Omental fat pad (tissue), 4 donors: ENCODE results near the gene METTL15. TPM values are rescaled to one million over a fixed set of nuclear protein-coding genes. Genes with fewer than 3 reads are reported as not detected.

Experiments
- ATAC-seq: fragments of 150-250 bp; one replicate; pipeline ENCODE4 v1.9.1; 2016; ENCODE audit warnings: mild to moderate bottlenecking, moderate library complexity; ENCODE audit not compliant: low FRiP score
- DNase-seq: peaks from one replicate; pipeline ENCODE4 v3.0.0-alpha.2; 2019; ENCODE audit warnings: low spot score
- CTCF ChIP-seq, 3 donors: fragments of 450-650 bp; IDR thresholded peaks; one replicate each; pipeline ENCODE4 v1.5.1; 2016 to 2017; ENCODE audit warnings: antibody characterized with exemption in 3 of 3, mild to moderate bottlenecking in 3 of 3, moderate library complexity in 2 of 3
- total RNA-seq, 4 donors: library from RNA; depleted of rRNA; stranded (reverse); fragments of >200 nt; gene quantifications; one replicate each; pipeline ENCODE4 v1.1.0, GENCODE V29; 2016

METTL15 gene
- total RNA-seq, 4 donors from 2014 or later, result 4.9 to 11.8 (median 9.4) TPM

- TF ChIP-seq CTCF (IDR thresholded peaks at IDR 0.05), result no peak
- ATAC-seq, result peak; percentile 71
- DNase-seq, result no peak
Measured at GRCh38 chr11:28228196-28228895, 120.2 kb downstream of the METTL15 start.

- no peak for TF ChIP-seq CTCF (IDR thresholded peaks at IDR 0.05)
Measured at GRCh38 chr11:28231475-28231874, 123.3 kb downstream of the METTL15 start.

GRCh38 chr11:28232649-28233048 lies 124.5 kb downstream of the METTL15 start:
- ATAC-seq (no peak), DNase-seq (no peak)
- TF ChIP-seq CTCF (IDR thresholded peaks at IDR 0.05), result no peak

More at GRCh38 chr11:28231475-28231874, 123.3 kb downstream of the METTL15 start:
- ATAC-seq (no peak), DNase-seq (no peak)

- ATAC-seq, result no peak
- TF ChIP-seq CTCF (IDR thresholded peaks at IDR 0.05), result no peak
- no peak for DNase-seq
Measured at GRCh38 chr11:28241760-28242159, 133.6 kb downstream of the METTL15 start.

- TF ChIP-seq CTCF (IDR thresholded peaks at IDR 0.05), result no peak
- DNase-seq (no peak), ATAC-seq (no peak)
Measured at GRCh38 chr11:28242596-28242995, 134.4 kb downstream of the METTL15 start.

- TF ChIP-seq CTCF (IDR thresholded peaks at IDR 0.05), result no peak
- ATAC-seq, result no peak
Measured at GRCh38 chr11:28243061-28243460, 134.9 kb downstream of the METTL15 start.

GRCh38 chr11:28243581-28243980 lies 135.4 kb downstream of the METTL15 start:
- DNase-seq (no peak), ATAC-seq (no peak)
- TF ChIP-seq CTCF (IDR thresholded peaks at IDR 0.05), result no peak

More at GRCh38 chr11:28243061-28243460, 134.9 kb downstream of the METTL15 start:
- DNase-seq, result no peak
